ENCODE results near the gene GPX7.
"Not testable (repeated sequence)": the region's sequence is repeated elsewhere in the genome, so short reads cannot be mapped to it uniquely, and the experiment has no call there.

The GPX7 gene

DNA sequence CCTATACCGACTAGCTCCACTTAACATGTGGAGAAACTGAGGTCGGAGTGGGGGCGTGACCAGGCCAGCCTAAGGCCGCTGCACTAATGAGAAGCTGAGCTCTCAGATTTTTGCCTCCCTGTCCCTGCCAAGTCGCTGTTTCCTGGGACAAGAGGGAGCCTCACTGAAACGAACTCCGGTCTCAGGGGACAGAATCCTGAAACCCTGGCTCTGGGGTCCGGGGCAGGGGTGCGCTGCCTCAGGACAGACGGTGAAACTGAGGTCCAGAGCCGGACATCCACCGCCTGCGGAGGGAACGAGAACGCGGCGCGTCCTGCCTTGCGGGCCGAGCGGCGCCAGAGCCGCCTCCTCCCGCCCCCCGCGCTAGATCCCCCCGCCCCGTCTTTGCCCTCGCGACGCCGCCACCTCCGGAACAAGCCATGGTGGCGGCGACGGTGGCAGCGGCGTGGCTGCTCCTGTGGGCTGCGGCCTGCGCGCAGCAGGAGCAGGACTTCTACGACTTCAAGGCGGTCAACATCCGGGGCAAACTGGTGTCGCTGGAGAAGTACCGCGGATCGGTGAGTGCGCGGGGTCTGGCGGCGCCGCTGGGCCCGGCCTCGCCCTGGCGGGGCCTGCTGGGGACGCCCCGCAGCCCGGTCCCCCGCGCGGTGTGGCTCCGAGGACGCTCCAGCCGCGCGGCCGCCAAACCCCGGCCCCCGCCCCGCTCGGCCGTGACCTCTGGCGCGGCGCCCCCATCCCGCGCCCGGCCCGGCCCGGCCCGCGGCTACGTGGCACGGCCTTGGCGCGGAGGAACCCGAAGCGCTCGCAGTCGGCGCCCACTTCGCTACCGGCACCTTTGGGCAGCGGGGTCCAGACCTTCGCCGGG lies at the start of gene GPX7:
TSS of gene GPX7 (plus strand) at position 381 of the 865 bp plus-strand sequence. CDS start at position 420, 39 bp downstream.
- DNase-seq: peak; percentile 37 to 71 (median 52)

DNA sequence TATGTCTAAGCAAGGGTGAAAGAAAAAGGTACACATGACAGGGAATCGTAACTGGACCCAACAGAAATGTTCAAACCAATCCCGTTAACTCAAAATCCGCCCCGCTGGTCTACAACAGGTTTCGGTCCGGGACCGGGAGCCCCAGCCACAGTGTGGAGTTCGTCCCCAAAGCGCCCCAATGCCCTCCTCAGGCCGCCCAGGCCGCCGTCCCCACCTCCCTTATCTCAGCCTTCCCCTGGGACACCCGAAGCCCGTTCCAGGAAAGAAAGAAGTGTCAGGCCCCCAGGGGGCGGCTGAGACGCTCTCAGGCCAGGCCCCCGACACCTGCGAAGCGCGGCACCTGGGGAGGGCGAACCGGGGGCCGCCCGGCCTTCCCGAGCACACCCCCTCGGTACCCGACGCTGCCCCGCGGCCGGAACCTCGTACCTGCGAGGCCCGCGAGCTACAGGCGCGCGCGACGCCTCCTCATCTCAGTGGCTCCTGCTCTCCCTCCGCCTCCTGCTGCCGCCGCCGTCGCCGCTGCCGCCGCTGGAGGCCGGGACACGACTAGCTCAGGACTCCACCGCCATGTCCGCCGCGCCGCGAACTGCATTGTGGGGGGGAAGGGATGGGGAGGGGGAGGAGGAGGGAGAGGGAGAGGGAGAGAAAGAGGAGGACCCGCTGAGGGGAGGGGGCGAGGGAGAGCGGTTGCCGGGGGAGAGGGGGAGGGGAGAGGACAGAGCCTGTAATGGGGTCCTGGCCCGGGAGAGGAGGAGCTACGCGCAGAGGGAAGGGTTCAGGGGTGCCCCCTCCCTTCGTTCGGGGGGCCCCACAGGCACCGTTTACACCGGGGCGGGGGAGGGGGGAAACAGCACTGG lies 49.4 kb upstream of the GPX7 start, which contains the start of gene TUT4:
TSS of gene TUT4 (minus strand) at position 588 of the 857 bp plus-strand sequence. CDS start 26,812 bp downstream, outside the sequence.
- DNase-seq: peak; percentile 67 to 83 (median 80)

DNA sequence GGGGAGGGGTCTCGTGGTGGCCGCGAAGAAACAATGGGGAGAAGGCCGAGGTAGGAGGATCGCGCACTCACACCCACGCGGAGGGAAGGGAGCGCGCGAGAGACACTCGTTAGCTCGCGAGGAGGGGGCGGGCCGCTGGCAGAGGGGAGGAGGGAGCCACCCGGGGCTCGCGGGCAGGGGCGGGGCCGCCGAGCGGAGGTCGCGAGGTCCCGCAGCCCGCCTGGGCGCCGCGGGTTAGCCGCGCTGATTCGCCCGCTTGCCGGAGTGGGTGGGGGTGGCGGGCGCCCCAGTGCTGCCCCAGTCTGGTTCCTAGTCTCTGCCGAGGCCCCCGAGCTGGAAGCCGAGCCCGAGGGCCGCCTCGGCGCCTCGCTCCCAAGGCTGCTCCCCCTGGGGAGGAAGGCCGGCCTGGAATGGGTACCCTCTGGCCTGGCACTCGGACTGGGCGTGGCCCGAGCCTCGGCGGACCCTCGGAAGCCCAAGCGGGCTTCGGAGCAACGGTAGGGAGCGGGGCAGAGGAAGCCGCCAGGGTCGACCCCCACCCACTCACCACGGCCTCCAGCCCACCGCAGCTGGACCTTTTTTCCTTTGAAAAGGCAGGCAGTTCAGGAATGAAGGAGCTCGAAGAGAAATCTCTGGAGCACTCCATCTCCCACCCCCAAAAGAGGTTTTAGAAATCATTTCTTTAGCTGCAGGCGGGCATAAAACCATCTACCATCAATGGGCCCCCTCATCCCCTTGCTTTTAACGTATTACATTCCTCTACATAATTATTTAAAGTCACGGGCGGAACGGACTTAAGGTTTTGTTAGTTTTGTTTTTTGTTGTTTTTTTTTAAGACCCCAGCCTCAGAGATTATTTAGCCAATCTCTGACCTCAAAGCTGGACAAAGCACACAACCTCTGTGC lies 48.6 kb upstream of the GPX7 start:
- DNase-seq: peak; percentile 80 to 90 (median 86)

DNA sequence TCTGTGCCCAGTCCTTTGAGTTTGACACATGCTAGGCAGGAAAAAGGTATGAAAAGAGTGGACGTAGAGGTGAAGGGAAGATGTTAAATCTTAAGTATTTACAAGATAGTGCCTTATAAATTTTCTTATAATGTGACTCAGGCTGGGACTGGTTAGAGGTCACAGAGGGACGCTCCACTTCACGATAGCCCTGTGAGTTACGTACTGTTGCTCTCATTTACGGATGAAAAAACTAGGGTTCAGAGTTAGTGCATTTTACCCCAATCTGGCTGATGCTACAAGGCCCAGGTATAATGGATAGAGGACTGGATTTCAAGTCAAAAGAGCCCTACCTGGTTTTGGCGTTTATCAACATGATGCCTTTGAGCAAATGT lies 47.9 kb upstream of the GPX7 start:
- DNase-seq: no peak

DNA sequence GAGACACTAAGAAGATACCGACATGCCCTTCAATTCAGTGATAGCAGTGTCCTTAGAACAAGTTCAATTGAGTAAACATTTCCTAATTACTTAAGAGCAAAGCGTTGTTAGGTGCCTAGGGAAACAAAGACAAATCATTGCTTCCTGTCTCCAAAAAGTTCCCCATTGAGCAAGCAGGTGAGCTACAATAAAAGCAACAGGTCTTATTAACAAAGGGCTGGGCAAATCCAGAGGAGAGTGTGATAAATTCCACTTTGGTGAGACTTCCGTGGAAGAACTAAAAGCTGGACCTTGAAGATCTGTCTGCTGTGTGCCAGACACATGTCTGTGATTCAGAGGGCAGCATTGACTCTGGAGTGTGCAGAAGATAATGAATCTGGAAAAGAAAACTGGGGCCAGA lies 47.4 kb upstream of the GPX7 start:
- DNase-seq: peak in 2 of 6 experiments; percentile 30 to 31

DNA sequence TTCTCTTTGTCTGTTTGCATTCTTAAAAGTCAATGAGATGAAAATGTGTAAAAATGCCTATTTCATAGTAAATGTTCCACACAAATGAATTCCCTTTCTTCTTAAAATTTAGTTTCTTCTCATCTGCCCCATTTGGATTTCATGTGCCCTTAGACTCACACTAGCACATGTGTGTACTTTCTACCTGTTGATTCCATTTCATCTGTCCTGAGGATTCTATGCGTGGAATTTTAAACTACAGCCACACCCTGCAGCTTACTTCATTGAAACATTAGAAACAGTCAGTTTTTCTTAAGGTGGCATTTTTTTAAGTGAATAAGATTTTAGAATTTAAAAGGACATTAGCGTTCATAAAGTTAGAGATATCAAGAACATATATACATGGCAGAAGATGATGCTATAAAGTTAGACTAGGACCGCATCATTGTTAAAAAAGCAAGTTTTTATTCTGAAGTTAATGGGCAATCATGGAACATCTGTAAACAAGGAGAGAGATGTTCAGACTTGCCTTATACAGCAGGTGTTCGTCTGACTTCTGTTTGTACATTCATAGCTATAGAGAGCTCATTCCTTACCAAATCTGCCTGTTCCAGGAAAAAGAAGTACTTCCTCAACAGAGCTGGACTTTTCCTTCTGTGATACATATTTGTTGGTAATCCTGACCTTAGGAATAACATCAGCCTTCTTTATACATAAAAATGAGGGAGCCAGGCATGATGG lies 45.4 kb upstream of the GPX7 start:
- DNase-seq: no peak

DNA sequence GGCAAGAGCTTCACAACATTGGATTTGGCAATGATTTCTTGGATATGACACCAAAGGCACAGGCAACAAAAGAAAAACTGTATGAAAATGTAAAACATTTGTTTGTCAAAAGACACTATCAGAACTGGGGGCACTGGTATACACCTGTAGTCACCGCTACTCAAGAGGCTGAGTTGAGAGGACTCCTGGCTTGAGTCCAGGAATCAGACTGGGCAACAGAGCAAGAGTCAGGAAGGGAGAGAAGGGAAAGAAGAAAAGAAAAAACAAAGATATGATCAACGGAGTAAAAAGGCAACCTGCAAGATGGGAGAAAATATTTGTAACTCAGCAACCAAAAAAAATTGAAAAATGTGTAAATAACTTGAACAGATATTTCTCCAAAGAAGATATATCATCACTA lies 43.2 kb upstream of the GPX7 start:
- no peak for DNase-seq

DNA sequence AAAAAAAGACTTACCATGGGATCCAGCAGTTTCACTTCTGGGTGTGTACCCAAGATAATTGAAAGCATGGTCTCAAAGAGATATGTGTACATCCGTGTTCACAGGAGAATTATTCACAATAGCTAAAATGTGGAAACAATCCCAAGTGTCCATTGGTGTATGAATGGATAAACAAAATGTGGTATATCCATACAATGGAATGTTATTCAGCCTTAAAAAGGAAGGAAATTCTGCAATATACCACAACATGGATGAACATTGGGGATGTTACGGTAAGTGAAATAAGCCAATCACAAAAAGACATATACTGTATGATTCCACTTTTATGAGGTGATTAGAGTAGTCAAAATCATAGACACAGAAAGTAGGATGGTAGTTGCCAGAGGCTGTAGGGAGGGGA lies 42.3 kb upstream of the GPX7 start:
- DNase-seq: no peak

DNA sequence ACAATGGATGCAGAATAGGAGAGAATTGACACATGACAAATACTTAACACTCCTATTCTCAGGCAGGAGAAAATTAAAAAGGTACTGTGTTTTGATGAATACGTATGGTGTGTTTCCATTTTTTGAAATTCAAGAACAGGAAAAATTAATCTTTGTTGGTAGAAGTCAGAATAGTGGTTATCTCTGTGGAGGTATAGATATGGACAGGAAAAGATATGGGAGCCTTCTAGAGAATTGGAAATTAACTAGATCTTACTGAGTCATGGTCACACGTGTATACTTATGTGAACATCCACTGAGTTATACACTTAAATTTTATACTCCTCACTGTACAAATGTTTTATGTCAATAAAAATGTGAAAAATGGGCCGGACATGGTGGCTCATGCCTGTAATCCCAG lies 39.4 kb upstream of the GPX7 start:
- DNase-seq: no peak

DNA sequence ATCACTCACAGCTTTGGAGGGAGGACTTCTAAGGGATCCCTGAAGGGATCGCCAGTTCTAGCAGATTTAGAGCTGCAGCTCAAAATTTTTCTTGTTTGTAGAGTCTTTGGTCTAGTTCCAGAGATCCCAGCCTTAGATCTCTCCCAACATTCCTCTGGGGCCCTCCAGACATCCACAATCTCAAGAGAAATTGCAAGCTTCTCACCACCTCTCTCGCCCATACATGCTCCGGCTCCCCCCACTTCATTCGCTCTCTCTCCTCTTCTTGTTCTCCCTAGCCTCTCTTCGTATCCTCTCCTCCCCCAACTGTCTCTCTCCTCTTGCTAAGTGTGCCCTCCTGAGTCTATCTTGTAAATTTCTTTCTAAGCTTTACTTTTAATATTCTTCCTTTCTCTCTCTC lies 34.2 kb upstream of the GPX7 start:
- DNase-seq: peak in 2 of 6 experiments; percentile 3 to 25

DNA sequence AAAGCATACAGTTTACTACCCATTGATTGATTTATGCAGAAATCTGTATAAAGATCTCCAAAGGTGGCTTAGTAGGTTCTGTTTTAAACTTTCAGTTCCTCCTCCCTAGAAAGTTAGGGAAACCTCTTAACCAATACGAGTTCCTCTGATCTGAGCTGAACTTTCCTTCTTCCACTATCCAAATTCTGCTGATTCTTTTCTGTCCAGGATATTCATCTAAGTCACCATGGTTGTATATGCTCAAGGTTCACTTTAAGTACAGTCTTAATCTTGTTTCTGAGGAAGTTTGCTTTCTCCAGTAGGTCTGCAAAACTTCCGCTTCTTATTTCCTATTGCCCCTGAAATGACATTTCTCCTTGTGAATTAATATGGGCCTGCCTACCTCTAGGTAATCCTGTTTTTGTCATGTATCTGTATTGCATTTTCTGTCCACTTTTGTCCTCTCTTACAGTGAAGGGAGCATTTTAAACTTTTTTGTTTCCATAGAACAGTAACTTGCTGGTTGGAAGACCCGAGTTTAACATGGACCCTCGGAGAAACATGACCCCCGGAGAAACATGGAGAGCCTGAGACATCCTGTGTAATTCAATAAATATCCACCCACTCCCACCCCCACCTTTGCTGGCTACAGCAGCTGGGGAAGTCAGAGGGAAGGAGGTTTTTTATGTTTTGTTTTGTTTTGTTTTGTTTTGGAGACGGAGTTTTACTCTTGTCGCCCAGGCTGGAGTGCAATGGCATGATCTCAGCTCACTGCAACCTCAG lies 32.5 kb upstream of the GPX7 start:
- DNase-seq: no peak

DNA sequence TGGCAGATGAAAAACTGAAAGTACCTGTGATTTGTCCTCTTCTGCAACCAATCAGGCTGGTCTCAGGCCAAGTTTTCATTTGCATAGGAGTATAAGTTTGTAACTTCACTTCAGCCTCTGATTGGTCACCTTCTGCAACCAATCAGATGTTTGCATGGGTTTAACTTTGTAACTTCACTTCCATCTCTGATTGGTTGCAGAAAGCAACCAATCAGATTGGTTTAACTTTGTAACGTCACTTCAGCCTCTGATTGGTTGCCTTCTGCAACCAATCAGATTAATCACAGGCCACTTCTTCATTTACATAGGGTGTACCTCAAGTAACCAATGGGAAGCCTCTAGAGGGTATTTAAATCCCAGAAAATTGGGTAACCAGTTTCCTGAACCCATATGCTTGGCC lies 30.4 kb upstream of the GPX7 start:
- DNase-seq: no peak

DNA sequence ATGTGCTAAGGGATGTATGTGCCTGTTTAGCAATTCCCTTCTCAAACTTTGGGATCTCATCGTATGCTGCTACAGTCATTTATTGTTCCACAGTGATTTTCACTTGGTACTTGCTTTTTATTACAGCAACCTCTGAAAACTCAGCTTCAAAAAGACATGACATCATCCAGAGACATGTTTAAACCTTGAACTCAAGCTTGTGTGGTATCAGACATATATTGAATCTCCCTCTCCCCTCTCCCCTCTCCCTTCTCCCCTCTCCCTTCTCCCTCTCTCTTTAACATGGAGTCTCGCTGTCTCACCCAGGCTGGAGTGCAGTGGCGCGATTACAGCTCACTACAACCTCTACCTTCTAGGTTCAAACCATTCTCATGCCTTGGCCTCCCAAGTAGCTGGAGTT lies 29.8 kb upstream of the GPX7 start:
- no peak for DNase-seq

DNA sequence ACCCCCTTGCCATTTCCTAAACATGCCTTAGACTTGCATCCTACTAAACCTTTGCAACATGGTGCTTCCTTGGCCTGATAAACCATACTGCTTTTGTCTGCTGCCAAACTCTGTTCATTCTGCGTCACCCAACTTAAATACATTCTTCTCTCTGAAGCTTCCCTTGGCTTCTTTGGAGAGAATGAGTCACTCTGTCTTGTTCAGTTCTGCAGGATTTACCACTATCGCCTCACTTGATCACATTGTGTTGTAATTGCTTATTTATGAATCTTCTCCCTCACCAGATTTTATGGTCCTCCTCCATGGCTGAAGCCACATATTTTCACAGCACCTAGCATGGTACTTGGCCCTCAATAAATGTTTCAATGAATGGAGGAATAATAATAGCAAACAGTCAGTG lies 27.6 kb upstream of the GPX7 start:
- no peak for DNase-seq

DNA sequence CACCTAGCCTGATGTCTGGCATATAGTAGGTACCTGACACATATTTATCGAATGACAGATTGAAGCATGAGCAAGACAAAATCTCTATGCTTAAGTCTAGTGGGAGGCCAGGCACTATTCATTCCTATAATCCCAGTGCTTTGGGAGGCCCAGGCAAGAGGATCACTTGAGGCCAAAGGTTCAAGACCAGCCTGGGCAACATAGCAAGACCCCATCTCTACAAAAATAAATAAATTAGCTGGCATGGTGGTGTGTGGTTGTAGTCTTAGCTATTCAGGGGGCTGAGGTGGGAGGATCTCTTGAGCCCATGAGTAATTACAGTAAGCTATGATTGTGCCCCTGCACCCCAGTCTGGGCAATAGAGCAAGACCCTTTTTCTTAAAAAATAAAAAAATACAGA lies 26.1 kb upstream of the GPX7 start:
- no peak for DNase-seq

DNA sequence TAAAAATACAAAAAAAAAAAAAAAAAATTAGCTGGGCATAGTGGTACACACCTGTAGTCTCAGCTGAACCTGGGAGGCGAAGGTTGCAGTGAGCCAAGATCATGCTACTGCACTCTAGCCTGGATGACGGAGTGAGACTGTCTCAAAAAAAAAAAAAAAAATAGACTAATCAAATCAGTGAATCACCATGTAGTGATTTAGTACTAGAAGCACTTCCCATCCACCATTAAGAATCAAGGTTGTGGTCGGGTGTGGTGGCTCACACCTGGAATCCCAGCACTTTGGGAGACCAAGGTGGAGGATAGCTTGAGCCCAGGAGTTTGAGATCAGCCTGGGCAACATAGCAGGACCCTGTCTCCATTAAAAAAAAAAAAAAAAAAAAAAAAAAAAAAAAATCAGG lies 24.1 kb upstream of the GPX7 start:
- DNase-seq: not testable (repeated sequence)

DNA sequence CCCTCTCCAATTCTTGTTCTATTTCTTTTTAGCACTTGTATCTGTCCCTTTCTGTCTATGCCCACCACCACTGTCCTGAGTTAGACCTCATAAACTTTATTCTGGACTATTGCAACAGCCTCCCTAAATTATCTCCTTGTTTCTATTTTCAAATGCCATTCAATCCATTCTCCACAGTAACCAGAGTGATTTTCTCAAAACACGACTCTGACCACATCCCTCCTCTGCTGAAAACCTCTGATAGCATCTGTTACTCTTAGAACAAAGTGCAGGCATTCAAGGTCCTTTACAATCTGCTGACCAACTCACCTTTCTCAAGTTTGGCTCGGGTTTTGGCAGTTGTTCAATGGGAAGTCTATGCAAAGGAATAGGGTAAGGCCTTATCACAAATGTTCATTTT lies 22.8 kb upstream of the GPX7 start:
- DNase-seq: no peak

DNA sequence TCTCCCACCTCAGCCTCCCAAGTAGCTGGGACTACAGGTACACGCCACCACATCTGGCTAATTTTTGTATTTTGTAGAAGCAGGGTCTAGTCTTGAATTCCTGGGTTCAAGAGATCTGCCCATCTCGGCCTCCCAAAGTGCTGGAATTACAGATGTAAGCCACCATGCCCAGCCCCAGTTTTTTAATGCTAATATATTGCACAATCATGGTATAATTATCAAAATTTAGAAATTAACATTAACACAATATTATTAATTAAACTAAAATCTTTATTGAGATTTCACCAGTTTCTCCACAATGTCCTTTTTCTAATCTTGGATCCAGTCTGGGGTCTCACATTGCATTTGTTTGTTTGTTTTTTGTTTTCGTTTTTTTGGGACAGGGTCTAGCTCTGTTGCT lies 21.9 kb upstream of the GPX7 start:
- DNase-seq: no peak

DNA sequence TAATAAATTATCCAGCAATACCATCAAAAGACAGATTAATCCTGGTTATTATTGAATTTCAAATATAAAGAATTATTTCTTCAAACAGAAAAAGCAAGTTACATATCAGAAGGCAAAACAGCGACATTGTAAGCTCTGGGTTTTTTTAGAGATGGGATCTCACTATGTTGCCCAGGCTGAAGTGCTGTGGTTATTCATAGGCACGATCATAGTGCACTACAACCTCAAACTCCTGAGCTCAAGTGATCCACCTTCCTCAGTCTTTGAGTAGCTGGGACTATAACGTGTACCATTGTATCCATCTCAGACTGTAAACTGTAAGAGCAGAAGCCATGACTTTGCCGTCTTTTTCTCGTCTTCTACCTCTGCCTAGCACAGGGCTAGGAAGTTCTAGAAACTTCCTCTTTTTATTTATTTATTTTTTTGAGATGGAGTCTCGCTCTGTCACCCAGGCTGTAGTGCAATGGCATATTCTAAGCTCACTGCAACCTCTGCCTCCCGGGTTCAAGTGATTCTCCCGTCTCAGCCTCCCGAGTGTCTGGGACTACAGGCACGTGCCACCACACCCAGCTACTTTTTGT lies 20.0 kb upstream of the GPX7 start:
- DNase-seq: no peak

DNA sequence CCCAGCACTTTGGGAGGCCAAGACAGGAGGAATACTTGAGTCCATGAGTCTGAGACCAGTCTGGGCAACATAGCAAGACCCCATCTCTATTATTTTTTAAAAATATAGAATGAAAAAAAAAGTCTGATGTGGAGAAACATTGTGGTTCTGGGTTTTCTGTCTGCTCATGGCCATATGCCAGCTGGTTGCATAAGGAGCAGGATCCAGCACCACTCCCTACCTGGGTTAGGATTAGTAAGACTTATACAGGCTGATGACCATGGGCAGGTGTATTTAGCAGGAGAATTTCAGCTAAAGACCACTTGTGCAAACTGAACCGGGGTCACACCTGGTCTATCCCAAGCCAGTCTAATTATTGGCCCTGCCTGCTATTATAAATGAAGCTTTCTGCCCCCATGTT lies 16.7 kb upstream of the GPX7 start:
- no peak for DNase-seq

DNA sequence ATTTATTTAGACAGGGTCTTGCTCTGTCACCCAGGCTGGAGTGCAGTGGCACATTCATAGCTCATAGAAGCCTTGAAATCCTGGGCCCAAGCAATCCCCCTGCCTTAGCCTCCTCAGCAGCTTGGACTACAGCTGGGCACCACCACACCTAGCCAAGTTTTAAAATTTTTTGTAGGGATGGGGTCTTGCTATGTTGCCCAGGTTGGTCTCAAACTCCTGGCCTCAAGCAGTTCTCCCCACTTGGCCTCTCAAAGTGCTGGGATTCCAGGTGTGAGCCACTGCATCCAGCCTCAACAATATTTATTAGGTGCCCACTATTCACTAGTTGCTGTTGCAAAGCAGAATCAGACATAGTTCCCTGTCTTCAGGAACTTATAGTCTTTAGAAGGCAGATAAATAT lies 14.1 kb upstream of the GPX7 start:
- DNase-seq: no peak

Measured in stimulated activated naive CD4-positive, alpha-beta T cell (primary cell).